Fibroblast of pulmonary artery (primary cell): ENCODE data around the gene OMD.

Experiments used
- DNase-seq: peaks from one replicate; pipeline ENCODE4 v3.0.0-alpha.2; 2010; ENCODE audit warnings: low read depth
- H3K4me3 ChIP-seq: replicated peaks from 2 replicates; pipeline ENCODE4 v1.5.1; 2011; ENCODE audit warnings: low read depth, mild to moderate bottlenecking, control low read depth, low read length, moderate library complexity
- CTCF ChIP-seq: IDR thresholded peaks from 2 replicates; pipeline ENCODE4 v1.5.1; 2011; ENCODE audit warnings: mild to moderate bottlenecking, control low read depth, low read length, inconsistent platforms; ENCODE audit errors: missing control alignments

OMD gene

GRCh38 chr9:92404042-92404836 lies 20.0 kb downstream of the OMD start, which contains the start of gene OGN:
Gene OGN, minus strand, starts transcription at chr9:92404578. Its CDS starts 1,171 bp downstream, at chr9:92403407.
- TF ChIP-seq CTCF: no peak
- no peak within 1 kb of the TSS for H3K4me3 ChIP-seq
- peak; percentile 24 for DNase-seq

GRCh38 chr9:92402826-92403745 lies 21.2 kb downstream of the OMD start:
- H3K4me3 ChIP-seq: no peak overlapping the region
- DNase-seq: no peak
- no peak for TF ChIP-seq CTCF

- no peak for TF ChIP-seq CTCF
- DNase-seq: no peak
- H3K4me3 ChIP-seq: no peak overlapping the region
Observed at GRCh38 chr9:92402360-92402759, 21.9 kb downstream of the OMD start.

GRCh38 chr9:92397853-92398252 lies 26.4 kb downstream of the OMD start:
- TF ChIP-seq CTCF: no peak
- H3K4me3 ChIP-seq: no peak overlapping the region
- DNase-seq: no peak

GRCh38 chr9:92395617-92396016 lies 28.7 kb downstream of the OMD start:
- no peak overlapping the region for H3K4me3 ChIP-seq
- TF ChIP-seq CTCF: no peak
- DNase-seq: no peak

GRCh38 chr9:92393686-92394085 lies 30.6 kb downstream of the OMD start:
- no peak for TF ChIP-seq CTCF
- peak; percentile 40 for DNase-seq
- H3K4me3 ChIP-seq: no peak overlapping the region
